GM04504 (cell line): ENCODE data around the gene PKIG.

Experiments
- DNase-seq: peaks from one replicate; pipeline ENCODE4 v3.0.0-alpha.2; 2012; ENCODE audit warnings: low read depth

The PKIG gene

DNA sequence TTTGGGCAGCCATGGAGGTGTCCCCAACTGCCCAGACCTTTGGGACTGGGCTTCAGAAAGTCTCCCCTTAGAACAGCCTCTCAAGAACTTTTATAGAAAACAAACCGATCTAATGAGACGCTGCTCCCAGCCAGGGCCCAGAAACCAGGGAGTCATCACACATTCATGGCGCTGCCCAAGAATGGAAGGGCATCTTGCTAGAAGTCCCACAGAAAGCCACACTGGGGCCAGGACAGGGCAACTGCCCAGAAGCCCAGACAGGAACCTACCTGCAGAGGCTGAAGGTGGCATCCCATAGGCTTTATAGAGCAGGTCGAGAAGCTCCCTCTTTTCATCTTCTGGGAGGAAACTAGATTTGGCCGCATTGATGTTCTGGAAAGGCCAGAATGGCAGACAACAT is 37.7 kb downstream of the PKIG start:
- no peak for DNase-seq

DNA sequence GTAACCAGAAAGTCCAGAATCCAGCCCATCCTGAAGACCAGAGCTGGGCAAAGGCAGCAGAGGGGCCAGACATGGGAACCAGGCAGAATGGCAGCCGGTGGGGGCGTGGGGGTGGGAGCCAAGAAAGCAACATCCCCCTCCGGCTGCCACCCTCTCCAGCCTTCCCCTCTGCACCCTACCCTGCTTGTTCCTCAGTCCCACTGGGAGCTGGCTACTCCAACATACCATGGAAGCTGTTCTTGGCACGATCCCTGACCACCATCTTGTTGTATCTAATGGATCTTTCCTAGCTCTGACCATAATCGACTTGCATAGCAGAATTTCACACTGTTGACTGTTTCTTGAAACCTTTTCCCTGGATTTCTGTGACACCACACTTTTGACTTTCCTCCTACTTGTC is 38.9 kb downstream of the PKIG start:
- no peak for DNase-seq

- no peak for DNase-seq
Observed at GRCh38 chr20:44621939-44622338, 39.6 kb downstream of the PKIG start.

DNA sequence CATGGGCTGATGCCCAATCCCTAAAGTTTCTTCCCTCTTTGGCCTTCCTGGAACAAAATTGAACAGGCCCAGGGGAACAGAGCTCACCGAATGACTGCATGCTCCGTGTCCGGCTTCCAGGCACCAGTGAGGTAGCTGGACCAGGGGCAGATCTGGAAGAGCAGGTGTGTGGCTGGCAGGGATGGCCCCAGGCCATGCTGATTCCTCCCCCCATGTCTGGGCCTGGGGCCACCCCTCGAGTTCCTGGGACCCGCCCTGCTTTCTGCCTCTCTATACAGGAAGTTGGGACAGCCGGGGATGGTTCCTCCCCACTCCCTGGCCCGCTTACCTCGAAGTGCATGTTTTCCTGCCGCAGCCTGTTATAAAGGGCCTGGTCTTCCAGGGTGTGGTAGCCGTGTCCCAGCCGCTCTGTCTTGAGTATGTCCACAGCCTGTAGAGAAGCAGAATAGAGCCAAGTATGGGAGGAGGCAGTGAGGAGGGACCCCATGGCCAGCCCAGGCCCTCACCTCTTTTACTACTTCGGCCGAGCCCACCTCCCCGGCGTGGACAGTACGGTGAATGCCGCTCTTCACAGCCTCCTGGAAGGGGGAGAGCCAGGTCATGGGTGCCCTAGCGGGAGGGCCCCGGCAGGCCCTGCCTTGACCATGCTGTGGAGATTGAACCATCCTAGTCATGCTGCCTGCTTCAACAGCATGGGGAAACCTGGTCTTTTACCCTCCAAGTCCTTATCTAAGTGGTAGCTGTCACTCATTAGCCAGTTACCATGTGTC is 40.3 kb downstream of the PKIG start:
- DNase-seq, result no peak

DNA sequence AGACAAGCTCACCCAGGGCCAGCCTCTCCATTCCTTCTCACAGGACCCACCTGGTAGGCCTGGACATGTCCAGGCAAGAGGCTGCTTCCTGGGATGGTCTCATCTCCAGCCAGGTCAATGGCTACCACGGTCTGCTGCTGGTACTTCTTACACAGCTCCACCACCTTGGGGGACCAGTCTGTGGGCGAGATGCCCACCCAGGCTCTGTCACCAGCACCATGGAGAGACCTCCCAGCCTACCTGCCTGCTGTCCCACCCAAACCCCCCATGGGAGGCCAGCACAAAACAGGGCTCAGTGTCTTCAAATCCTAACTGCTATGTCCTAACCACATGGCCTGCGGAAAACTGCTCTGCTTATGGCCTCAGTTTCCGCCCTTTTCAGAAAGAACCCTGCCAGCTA is 41.8 kb downstream of the PKIG start:
- no peak for DNase-seq

GRCh38 chr20:44624743-44625271 is 42.4 kb downstream of the PKIG start:
- DNase-seq, result no peak

- DNase-seq, result no peak
Observed at GRCh38 chr20:44625361-44625760, 43.0 kb downstream of the PKIG start.

GRCh38 chr20:44626278-44626677 is 43.9 kb downstream of the PKIG start:
- DNase-seq, result no peak

GRCh38 chr20:44627364-44628010 is 45.1 kb downstream of the PKIG start:
- no peak for DNase-seq

- DNase-seq, result no peak
Observed at GRCh38 chr20:44629017-44629385, 46.6 kb downstream of the PKIG start.

DNA sequence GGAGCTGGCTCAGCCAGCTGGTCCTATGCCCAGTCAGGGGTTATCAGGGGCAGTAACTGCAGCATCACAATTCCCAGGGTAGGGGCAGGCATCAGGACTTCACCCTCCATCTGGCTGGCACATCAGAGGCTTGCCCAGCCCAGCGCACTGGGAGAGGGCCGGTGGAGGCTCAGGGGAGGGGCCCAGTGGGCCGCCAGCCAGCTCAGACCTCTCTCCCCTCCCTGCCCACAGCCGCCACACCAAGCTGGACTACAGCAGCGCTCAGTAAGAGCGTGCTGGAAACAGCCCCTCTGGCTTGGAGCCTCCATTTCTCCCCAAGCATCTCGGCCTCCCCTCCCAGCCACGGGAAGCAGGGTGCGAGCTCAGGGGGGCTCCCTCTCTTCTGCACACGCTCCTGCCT is 47.2 kb downstream of the PKIG start:
- no peak for DNase-seq

GRCh38 chr20:44630297-44630696 is 47.9 kb downstream of the PKIG start:
- no peak for DNase-seq

- no peak for DNase-seq
Observed at GRCh38 chr20:44632103-44632752, 49.8 kb downstream of the PKIG start.

GRCh38 chr20:44633187-44633810 is 50.9 kb downstream of the PKIG start:
- DNase-seq, result no peak

DNA sequence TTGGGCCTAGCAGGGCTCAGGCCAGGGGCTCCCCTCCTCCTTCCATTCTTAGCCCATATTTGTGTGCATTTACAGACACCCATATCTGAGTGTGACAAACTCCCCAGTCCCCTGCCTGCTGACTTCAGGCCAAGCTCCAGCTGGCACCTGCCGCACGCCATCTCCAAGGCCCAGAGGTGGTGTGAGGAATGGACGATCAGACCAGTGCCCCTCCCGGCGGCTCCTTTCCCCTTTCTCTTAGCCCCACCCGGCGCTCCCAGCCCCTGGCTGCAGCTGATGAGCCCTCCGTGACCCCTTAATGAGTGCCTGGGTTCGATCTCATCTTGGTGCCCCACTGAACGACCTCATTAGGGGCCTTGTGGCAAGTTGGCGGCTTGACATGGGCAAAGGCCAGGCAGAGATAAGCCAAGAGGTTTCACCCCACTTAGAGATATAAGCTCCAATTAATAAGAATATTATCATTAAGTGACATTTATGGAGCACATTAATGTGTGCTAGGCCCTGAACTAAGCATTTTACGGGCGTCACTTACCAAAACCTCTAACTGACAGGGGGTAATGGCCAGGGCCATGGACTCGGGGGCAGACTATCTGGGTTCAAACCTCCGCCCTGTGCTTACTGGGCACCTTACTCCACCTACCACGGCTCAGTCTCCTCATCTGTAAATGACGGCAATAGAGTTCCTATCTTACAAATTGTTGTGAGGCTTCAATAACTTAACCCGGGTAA is 51.7 kb downstream of the PKIG start:
- no peak for DNase-seq

- no peak for DNase-seq
Observed at GRCh38 chr20:44635877-44636276, 53.5 kb downstream of the PKIG start.

DNA sequence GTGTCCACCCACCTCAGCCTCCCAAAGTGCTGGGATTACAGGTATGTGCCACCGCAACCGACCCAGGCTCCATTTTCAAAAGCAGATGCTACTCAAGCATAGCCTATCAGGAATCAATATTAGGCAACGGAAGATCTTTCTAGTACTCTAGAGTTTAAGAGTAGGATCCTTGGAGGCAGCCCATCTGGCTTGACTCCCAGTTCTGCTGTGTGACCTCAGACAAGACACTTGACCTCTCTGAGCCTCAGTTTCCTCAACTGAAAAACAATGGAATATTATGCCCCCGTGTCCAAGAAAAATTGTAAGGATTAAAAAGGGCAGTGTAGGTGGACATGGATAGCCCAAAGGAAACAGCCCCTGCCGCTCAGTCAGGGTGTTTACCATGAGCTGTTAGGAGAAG is 54.7 kb downstream of the PKIG start:
- no peak for DNase-seq

DNA sequence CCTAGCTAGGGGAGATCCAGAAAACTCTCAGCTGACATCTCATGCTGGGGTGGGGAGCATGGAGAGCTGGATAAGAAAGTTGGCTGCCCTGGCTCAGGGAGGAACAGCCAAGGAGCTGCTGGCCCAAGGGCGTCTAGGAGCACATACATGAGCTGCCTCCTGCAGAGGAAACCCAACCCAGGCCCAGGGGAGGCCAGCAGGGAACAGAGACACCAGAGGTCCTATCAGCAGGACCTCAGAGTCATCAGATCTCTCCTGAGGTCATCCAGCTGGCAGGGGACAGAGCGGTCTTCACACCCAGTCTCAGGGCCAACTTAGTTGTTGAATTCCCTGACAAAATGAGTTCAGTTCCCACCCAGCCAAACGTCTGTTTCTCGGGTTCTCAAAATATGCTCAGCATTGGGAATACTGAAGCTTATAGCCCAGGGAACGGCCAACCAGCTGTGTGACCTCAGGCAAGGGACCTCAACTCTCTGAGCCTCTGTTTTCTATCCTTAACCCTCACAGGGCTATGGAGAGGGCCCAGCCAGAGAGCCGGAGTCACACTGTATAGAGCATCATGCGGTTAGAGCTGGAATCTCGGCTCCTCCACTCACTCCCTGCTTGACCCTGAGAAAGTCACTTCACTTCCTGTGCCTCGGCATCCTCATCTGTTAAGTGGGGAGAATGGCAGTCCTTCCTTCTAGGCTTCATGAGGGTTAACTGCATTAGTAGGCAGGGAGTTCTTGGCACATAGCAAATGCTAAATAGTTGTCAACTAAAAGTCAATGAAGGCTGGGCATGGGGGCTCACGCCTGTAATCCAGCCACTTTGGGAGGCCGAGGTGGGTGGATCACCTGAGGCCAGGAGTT is 55.4 kb downstream of the PKIG start:
- no peak for DNase-seq

GRCh38 chr20:44640522-44640921 is 58.1 kb downstream of the PKIG start:
- no peak for DNase-seq

DNA sequence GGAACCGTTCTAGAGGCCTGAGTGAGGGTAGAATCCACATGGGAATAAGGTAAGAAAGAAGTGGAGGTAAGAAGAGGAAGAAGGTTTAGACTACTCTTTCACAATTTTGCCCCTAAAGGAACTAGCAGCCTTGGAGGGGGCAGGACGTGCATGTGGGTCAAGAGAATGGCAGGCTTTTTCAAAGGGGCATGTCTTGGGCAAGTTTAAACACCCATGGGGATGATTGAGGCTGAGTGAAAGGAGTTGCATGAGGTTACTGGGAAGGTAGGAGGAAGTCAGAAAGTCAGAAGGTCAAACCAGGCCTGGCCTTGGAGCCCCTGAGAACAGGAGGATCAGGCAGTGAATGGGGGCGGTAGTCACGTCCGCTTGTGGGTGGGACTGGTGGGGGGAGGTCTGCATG is 58.9 kb downstream of the PKIG start:
- DNase-seq, result no peak
